IMR-90 (cell line): ENCODE measurements around the gene CLASRP.

ENCODE experiments used
- BHLHE40 ChIP-seq: fragments of 150-350 bp; IDR thresholded peaks from 2 replicates; pipeline ENCODE4 v1.6.1; 2016; ENCODE audit warnings: mild to moderate bottlenecking, low read depth, low read length
- CEBPB ChIP-seq: IDR thresholded peaks from 2 replicates; pipeline ENCODE4 v1.6.1; 2012; ENCODE audit warnings: low read depth, low read length, improper control_type of control experiment
- CTCF ChIP-seq: conservative IDR thresholded peaks from 2 replicates; pipeline ENCODE4 v1.5.1; 2012; ENCODE audit warnings: mild to moderate bottlenecking, low read depth, low read length, improper control_type of control experiment
- ELK1 ChIP-seq: fragments of 150-350 bp; IDR thresholded peaks from 2 replicates; pipeline ENCODE4 v1.6.1; 2016; ENCODE audit warnings: low read depth, mild to moderate bottlenecking, low read length, moderate library complexity, borderline replicate concordance
- MAFK ChIP-seq: IDR thresholded peaks from 2 replicates; pipeline ENCODE4 v1.6.1; 2012; ENCODE audit warnings: low read depth, low read length, improper control_type of control experiment
- MXI1 ChIP-seq: IDR thresholded peaks from 2 replicates; pipeline ENCODE4 v1.6.1; 2012; ENCODE audit warnings: low read depth, mild to moderate bottlenecking, low read length, moderate library complexity, borderline replicate concordance
- POLR2A ChIP-seq: IDR thresholded peaks from 2 replicates; pipeline ENCODE4 v1.6.1; 2012; ENCODE audit warnings: mild to moderate bottlenecking, low read depth, low read length
- RAD21 ChIP-seq: IDR thresholded peaks from 2 replicates; pipeline ENCODE4 v1.6.1; 2012; ENCODE audit warnings: low read length, improper control_type of control experiment
- RFX5 ChIP-seq: IDR thresholded peaks from 2 replicates; pipeline ENCODE4 v1.8.0; 2012; ENCODE audit warnings: low read depth, mild to moderate bottlenecking, low read length, moderate library complexity
- SMC3 ChIP-seq: fragments of 150-350 bp; IDR thresholded peaks from 2 replicates; pipeline ENCODE4 v1.6.1; 2016; ENCODE audit warnings: low read depth, mild to moderate bottlenecking, antibody characterized with exemption, low read length, moderate library complexity
- USF2 ChIP-seq: fragments of 150-350 bp; IDR thresholded peaks from 2 replicates; pipeline ENCODE4 v1.6.1; 2017; ENCODE audit warnings: mild to moderate bottlenecking, antibody characterized with exemption, low read length, low read depth

GRCh38 chr19:45114116-45114515, 75.3 kb downstream of the CLASRP start:
- TF ChIP-seq CTCF (no peak), POLR2A (no peak), MXI1 (no peak), RFX5 (no peak), USF2 (no peak), RAD21 (no peak), CEBPB (no peak), SMC3 (no peak), BHLHE40 (no peak), MAFK (no peak), ELK1 (no peak)
